RWPE1 (cell line): Measurements from ENCODE around the gene ICE2.
A peak's percentile ranks its signal among the peaks of the same experiment; 100 is the strongest.

Source experiments
- CTCF ChIA-PET: fragments of 350-600 bp; sonication (Branson Sonifier 250); formaldehyde crosslinking; extraction: SDS; loops from one replicate; lab custom pipeline; 2021; lab: Yijun Ruan, JAX
- POLR2A ChIA-PET: fragments of 400-600 bp; formaldehyde crosslinking; extraction: SDS; loops from one replicate; lab custom pipeline; 2020; ENCODE audit warnings: antibody characterized with exemption; ENCODE audit not compliant: low non-redundant PET; lab: Yijun Ruan, JAX
- DNase-seq: peaks from one replicate; pipeline ENCODE4 v3.0.0; 2012; ENCODE audit warnings: low spot score
- H3K27ac ChIP-seq: fragments of 450-650 bp; 2 replicates; pipeline ENCODE4 v1.5.1; 2017
- TF ChIP-seq, protein P1 (sequence below): fragments of 450-650 bp; conservative IDR thresholded peaks from 2 replicates; pipeline ENCODE4 v1.5.1; 2017; ENCODE audit warnings: low read depth, mild to moderate bottlenecking

ICE2 gene

DNA sequence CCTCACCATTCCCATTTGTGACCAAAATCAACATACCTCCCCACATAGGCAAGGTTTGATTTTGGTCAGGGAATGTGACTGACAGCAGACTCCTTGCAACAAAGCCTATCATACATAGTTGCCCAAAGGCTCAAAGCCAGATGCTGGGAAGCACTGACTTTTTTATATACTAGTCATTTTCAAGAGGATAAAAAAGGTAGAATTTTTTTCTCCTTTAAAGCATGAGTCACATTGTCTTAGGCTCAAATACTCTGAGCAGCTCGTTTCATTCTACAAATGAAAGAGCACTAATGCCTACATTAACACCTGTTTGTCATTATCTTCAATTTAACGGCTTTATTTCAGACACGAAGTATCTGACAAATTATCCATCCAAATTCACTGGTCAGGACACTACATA is 36.2 kb downstream of the ICE2 start:
- H3K27ac ChIP-seq: no peak overlapping the region
- DNase-seq: no peak
- ChIA-PET POLR2A (no interaction called here), CTCF (interaction anchor here (1.1 kb wide), 1 partner anchor 106 kb away, joined by 3 read pairs; no protein-coding TSS in a partner anchor)
- TF ChIP-seq, protein P1, sequence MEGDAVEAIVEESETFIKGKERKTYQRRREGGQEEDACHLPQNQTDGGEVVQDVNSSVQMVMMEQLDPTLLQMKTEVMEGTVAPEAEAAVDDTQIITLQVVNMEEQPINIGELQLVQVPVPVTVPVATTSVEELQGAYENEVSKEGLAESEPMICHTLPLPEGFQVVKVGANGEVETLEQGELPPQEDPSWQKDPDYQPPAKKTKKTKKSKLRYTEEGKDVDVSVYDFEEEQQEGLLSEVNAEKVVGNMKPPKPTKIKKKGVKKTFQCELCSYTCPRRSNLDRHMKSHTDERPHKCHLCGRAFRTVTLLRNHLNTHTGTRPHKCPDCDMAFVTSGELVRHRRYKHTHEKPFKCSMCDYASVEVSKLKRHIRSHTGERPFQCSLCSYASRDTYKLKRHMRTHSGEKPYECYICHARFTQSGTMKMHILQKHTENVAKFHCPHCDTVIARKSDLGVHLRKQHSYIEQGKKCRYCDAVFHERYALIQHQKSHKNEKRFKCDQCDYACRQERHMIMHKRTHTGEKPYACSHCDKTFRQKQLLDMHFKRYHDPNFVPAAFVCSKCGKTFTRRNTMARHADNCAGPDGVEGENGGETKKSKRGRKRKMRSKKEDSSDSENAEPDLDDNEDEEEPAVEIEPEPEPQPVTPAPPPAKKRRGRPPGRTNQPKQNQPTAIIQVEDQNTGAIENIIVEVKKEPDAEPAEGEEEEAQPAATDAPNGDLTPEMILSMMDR: no peak

GRCh38 chr15:60442031-60442650 is 36.8 kb downstream of the ICE2 start:
- ChIA-PET POLR2A (no interaction called here), CTCF (interaction anchor here (0.6 kb wide), 1 partner anchor 1650 kb away, joined by 3 read pairs; no protein-coding TSS in a partner anchor)
- DNase-seq: no peak
- TF ChIP-seq, protein P1: no peak
- H3K27ac ChIP-seq: no peak overlapping the region

- CTCF ChIA-PET: interaction anchor here (0.6 kb wide), 1 partner anchor 1651 kb away, joined by 3 read pairs; no protein-coding TSS in a partner anchor
- TF ChIP-seq, protein P1: no peak
- no peak overlapping the region for H3K27ac ChIP-seq
- no peak for DNase-seq
- POLR2A ChIA-PET: no interaction called here
Measured at GRCh38 chr15:60441331-60441730, 37.6 kb downstream of the ICE2 start.

- ChIA-PET CTCF (no interaction called here), POLR2A (no interaction called here)
- DNase-seq: no peak
- H3K27ac ChIP-seq: no peak overlapping the region
- TF ChIP-seq, protein P1: no peak
Measured at GRCh38 chr15:60438646-60439045, 40.3 kb downstream of the ICE2 start.

DNA sequence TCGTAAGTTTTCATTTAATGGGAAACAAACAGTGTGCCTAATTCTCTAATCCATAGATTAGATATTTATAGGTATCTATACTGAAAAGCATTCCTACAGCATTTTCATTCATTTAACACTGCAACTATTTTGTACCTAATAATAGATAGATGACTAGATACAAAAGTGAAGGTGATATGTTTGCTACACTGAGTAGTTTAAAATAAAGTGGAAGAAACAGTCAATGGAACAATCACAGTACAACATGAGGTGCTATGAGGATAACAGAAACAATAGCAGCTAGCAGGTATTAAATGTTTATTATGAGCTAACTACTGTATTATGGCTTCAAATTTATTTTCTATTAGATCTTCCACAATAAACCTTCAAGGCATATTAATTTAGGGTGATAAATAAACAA is 50.0 kb downstream of the ICE2 start:
- CTCF ChIA-PET: no interaction called here
- no peak overlapping the region for H3K27ac ChIP-seq
- DNase-seq: no peak
- TF ChIP-seq, protein P1: no peak
- POLR2A ChIA-PET: no interaction called here

DNA sequence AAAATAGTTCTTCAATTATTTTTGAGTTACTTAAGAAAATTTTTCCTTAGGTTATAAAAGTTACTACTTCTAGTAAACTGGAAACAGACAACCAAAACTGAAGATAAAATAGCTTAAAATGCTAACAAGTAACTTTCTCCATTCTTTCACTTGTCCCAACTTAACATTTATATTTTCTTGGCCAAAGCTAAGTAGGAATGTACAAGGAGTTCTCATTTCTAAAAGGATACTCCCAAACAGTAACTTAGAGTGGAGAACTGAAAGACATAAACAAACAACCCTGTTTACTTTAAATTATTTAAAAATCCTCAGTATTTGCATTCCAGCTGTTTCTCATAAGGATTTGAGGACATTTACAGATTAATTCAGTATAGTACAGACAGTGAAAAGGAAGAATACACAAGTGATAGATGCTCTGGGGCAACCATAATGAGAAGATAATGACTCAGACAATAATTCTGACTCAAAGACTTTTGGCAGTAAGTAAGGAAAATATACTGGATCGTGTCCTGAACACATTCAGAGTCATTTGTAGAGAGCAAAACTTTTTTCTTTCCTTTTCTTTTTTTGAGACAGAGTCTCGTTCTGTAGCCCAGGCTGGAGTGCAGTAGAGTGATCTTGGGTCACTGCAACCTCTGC is 52.0 kb downstream of the ICE2 start:
- peak overlapping the region; percentile 91 for H3K27ac ChIP-seq
- POLR2A ChIA-PET: no interaction called here
- peak; percentile 46 for DNase-seq
- CTCF ChIA-PET: interaction anchor here (0.6 to 1.1 kb wide), 2 partner anchors 51 to 124 kb away, joined by 3 to 5 read pairs; no protein-coding TSS in a partner anchor
- TF ChIP-seq, protein P1: no peak
